ENCODE data around the gene NCOA3.
"Not testable (repeated sequence)": the region's sequence is repeated elsewhere in the genome, so short reads cannot be mapped to it uniquely, and the experiment has no call there.

The NCOA3 gene
- total RNA-seq = 308 to 473 reads per million in 2 experiments

DNA sequence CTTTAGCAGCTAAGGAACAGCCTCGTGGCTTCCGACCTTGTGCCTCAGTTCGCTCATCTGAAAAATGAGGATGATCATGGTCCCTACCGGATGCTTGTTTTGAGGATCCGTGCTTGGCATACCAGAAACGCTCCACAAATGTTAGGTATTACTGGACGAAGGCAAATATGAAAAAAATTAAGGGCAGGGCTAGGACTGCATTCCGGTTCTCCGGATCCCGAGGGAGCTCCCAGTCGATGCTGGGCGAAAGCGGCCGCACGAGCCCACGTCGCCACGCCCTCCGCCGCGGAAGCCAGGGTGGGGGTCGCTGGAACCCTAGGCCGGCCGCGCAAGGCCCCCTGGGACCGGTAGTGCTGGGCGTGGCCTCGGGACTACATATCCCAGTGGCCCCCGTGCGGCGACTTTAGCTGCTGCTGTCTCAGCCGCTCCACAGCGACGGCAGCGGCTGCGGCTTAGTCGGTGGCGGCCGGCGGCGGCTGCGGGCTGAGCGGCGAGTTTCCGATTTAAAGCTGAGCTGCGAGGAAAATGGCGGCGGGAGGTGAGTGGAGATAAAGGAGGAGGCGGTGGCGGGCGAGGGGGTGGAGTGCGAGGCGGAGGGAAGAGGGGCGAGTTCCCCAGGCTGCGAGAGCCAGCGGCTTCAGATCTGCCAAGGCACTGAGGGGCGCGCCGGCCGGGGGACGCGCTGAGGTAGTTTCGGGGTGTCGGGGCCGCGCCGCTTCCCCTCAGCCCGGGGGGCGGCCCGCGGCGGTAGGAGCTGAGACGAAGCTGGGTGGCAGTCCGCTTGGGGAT lies at the start of gene NCOA3:
Gene NCOA3, plus strand, starts transcription at position 406 of the 789 bp plus-strand sequence. CDS start 120,361 bp downstream, outside the sequence.
- DNase-seq (ENCODE audit: low read depth) = peak; percentile 75

- no peak for DNase-seq (ENCODE audit: low read depth)
These were observed 48.9 kb upstream of the NCOA3 start for GRCh38 chr20:47452736-47453161.

- no peak for DNase-seq (ENCODE audit: low read depth)
These were observed 48.4 kb upstream of the NCOA3 start for GRCh38 chr20:47453167-47453782.

DNA sequence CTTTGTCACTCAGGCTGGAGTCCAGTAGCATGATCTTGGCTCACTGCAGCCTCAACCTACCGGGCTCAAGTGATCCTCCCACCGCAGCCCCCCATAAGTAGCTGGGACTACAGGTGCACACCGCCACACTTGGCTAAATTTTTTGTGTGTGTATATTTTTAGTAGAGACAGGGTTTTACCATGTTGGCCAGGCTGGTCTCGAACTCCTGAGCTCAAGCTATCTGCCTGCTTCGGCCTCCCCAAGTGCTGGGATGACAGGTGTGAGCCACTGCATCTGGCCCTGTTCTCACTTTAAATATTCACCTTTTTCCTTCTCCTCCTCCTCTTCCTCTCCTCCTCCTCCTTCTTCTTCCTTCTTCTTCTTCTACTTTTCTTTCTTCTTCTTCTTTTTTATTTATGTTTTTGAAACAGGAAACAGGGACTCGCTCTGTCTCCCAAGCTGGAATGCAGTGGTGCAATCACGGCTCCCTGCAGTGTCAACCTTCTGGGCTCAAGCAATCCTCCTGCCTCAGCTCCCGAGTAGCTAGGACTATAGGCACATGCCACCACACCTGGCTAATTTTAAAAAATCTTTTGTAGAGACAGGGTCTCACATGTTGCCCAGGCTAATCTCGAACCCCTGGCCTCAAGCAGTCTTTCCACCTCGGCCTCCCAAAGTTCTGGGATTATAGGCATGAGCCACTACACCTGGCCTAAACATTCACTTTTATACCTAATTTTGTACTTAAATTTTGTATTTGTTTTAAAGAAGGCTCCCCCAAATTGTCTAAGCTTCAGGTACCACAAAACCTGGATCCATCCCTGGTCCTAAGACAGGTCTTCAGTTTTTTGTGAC lies 47.2 kb upstream of the NCOA3 start:
- no peak for DNase-seq (ENCODE audit: low read depth)

GRCh38 chr20:47455133-47456040 lies 46.3 kb upstream of the NCOA3 start:
- DNase-seq (ENCODE audit: low read depth) = no peak

DNA sequence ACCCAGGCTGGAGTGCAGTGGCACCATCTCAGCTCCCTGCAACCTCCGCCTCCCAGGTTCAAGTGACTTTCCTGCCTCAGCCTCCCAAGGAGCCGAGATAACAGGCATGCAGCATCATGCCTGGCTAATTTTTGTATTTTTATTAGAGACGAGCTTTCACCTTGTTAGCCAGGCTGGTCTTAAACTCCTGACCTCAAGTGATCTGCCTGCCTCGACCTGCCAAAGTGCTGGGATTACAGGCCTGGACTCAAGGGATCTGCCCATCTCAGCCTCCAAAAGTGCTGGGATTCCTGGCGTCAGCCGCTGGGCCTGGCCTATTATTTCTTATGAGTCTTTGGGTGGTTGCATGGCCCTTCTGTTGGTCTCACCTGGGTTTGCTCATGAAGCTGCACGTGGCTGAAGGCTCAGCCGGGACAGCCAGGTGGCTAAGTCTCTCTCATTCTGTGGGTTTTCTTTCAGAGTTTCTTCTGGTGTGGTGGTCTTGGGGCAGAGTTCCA lies 45.6 kb upstream of the NCOA3 start:
- DNase-seq (ENCODE audit: low read depth) = no peak

GRCh38 chr20:47456952-47457724 lies 44.5 kb upstream of the NCOA3 start:
- no peak for DNase-seq (ENCODE audit: low read depth)

- not testable (repeated sequence) for DNase-seq (ENCODE audit: low read depth)
These were observed 43.2 kb upstream of the NCOA3 start for GRCh38 chr20:47458280-47459050.

GRCh38 chr20:47459344-47460073 lies 42.2 kb upstream of the NCOA3 start:
- no peak for DNase-seq (ENCODE audit: low read depth)

GRCh38 chr20:47460761-47461112 lies 41.0 kb upstream of the NCOA3 start:
- not testable (repeated sequence) for DNase-seq (ENCODE audit: low read depth)

- DNase-seq (ENCODE audit: low read depth) = no peak
These were observed 40.5 kb upstream of the NCOA3 start for GRCh38 chr20:47461120-47461685.

DNA sequence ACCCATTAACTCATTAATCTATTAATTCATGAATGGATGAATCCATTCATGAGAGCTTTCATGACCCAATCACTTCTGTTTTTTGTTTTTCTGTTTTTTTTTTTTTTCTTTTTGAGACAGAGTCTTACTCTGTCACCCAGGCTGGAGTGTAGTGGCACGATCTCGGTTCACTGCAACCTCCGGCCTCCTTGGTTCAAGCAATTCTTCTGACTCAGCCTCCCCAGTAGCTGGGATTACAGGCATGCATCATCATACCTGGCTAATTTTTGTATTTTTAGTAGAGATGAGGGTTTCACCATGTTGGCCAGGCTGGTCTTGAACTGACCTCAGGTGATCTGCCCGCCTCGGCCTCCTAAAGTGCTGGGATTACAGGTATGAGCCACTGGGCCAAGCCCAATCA lies 39.8 kb upstream of the NCOA3 start:
- DNase-seq (ENCODE audit: low read depth) = not testable (repeated sequence)

- no peak for DNase-seq (ENCODE audit: low read depth)
These were observed 37.1 kb upstream of the NCOA3 start for GRCh38 chr20:47464380-47465101.

DNA sequence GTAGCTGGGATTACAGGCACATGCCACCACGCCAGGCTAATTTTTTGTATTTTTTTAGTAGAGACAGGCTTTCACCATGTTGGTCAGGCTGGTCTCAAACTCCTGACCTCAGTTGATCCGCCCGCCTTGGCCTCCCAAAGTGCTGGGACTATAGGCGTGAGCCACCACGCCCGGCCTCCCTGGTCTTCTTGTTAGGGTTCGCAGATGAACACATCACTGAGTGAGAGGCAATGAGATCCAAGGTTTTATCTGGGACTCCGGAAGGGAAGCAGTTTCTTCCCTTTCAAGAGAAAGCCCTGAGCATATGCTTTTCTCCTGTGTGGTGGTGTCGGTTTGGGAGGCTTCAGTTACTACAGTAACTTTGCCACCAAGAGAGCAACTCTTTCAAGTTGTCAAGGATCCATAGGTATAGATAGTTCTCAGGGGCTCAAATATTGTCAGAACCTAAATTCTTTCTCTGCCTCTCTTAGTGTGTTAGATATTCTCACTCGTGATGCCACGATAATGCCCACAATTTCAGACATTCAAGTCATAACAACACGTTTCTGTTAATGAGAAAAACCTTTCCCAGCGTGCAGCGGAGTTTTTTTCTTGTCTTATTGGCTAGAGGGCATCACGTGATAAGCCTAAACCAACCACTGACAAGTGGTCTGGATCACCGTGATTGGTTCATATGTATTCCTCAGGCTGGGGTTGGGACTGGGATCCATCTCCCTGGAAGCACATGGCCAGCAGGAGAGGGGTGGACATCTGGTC lies 36.2 kb upstream of the NCOA3 start:
- DNase-seq (ENCODE audit: low read depth) = no peak

DNA sequence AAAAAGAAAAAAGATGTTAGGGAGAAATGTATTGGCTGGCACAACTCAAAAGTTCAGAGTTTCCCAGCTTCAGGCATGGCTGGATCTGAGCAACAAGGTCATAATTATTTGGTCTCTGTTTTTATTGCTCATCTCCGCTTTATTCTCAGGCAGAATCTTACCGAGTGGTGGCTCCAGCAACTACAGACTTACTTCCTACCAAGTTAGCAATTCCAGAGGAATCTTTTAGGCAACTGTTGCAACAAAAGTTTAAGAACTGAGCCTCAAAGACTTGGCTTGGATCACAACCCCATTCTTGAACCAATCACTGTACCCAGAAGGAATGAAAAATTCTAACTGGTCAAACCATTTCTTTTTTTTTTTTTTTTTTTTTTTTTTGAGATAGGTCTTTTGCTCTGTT lies 35.5 kb upstream of the NCOA3 start:
- DNase-seq (ENCODE audit: low read depth) = no peak

DNA sequence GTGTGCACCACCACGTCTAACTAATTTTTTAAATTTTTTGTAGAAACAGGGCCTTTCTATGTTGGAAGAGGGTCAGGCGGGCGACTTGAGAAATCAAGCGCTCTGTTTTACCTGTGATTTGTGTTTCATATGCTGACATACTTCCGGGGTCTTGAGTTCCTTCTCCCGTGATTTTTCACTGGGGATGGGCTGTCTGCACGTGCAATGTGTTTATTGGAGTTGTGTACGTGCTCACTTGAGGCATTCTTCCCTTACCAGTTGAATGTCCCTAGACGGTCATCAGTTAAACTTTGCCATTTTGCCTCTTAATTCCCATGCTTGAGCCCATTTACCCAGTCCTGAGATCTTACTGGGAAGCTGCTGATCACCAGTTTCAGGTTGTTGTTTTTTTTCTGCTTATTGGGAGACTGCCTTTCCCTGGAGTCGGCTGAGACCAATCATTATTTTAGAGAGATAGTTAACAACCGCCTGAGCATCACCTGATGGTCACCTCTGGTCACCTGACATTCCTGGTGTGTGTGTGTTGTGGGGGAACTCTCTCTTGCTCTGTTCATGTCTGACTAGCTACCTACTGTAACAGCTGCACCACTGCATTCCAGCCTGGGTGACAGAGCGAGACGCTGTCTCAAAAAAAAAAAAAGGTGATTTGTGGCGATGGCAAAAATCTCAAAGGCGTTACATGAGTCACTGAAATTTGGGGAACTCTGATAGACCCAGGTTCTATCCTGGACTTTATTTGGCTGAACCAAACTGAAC lies 34.8 kb upstream of the NCOA3 start:
- DNase-seq (ENCODE audit: low read depth) = no peak
